Smooth muscle cell of the brain vasculature (primary cell): ENCODE data around the gene ATP8B3.

ENCODE experiments used
- DNase-seq: peaks from one replicate; pipeline ENCODE4 v3.0.0-alpha.2; 2012; ENCODE audit warnings: low read depth, low spot score

The ATP8B3 gene

GRCh38 chr19:1837222-1837565 lies 25.1 kb upstream of the ATP8B3 start:
- no peak for DNase-seq

GRCh38 chr19:1836458-1837221 lies 24.6 kb upstream of the ATP8B3 start:
- no peak for DNase-seq

GRCh38 chr19:1833540-1833939 lies 21.5 kb upstream of the ATP8B3 start:
- DNase-seq = no peak

- DNase-seq = no peak
These were observed 20.1 kb upstream of the ATP8B3 start for GRCh38 chr19:1832046-1832663.

- no peak for DNase-seq
These were observed 18.9 kb upstream of the ATP8B3 start for GRCh38 chr19:1830978-1831377.

- no peak for DNase-seq
These were observed 18.5 kb upstream of the ATP8B3 start for GRCh38 chr19:1830568-1830967.

GRCh38 chr19:1829958-1830357 lies 17.9 kb upstream of the ATP8B3 start:
- no peak for DNase-seq

- no peak for DNase-seq
These were observed 16.5 kb upstream of the ATP8B3 start for GRCh38 chr19:1828279-1829238.

GRCh38 chr19:1827566-1828278 lies 15.6 kb upstream of the ATP8B3 start:
- DNase-seq = no peak

- DNase-seq = no peak
These were observed 14.8 kb upstream of the ATP8B3 start for GRCh38 chr19:1826557-1827521.

- peak; percentile 36 for DNase-seq
These were observed 14.0 kb upstream of the ATP8B3 start for GRCh38 chr19:1825909-1826556.

GRCh38 chr19:1824252-1824622 lies 12.2 kb upstream of the ATP8B3 start:
- no peak for DNase-seq

GRCh38 chr19:1823539-1824251 lies 11.6 kb upstream of the ATP8B3 start:
- DNase-seq = no peak

- no peak for DNase-seq
These were observed 10.9 kb upstream of the ATP8B3 start for GRCh38 chr19:1823020-1823419.

GRCh38 chr19:1822210-1822609 lies 10.1 kb upstream of the ATP8B3 start:
- DNase-seq = no peak

GRCh38 chr19:1819341-1820255 lies 7.5 kb upstream of the ATP8B3 start:
- DNase-seq = no peak

- no peak for DNase-seq
These were observed 6.6 kb upstream of the ATP8B3 start for GRCh38 chr19:1818549-1819195.
